IMR-90 (cell line): ENCODE measurements around the gene XPR1. TPM values are rescaled to one million over a fixed set of nuclear protein-coding genes. Genes with fewer than 3 reads are reported as not detected.

ENCODE experiments used
- ATAC-seq: fragments of 200-7000 bp; cut with Tn5 transposase; 2 replicates; pipeline ENCODE4 v1.9.1; 2020; ENCODE audit warnings: low read depth, mild to moderate bottlenecking, moderate library complexity
- BruUV-seq: library from RNA; stranded (reverse); fragments of 400-500 nt; replicated peaks from 2 replicates; lab custom pipeline; 2021; lab: Mats Ljungman, UMichigan
- CTCF ChIA-PET: fragments of 300-600 bp; formaldehyde crosslinking; extraction: SDS; loops from one replicate; lab custom pipeline; 2021; ENCODE audit warnings: antibody characterized with exemption; lab: Yijun Ruan, JAX
- POLR2A ChIA-PET: fragments of 300-600 bp; sonication (Branson Sonifier 250); formaldehyde crosslinking; loops from one replicate; lab custom pipeline; 2022; ENCODE audit warnings: antibody characterized with exemption; ENCODE audit not compliant: unreplicated experiment; lab: Charles Lee
- DNase-seq: peaks from one replicate; pipeline ENCODE4 v3.0.0; 2013
- H2AFZ ChIP-seq: replicated peaks from 2 replicates; pipeline ENCODE3; 2013; ENCODE audit warnings: low read length, mild to moderate bottlenecking; ENCODE audit not compliant: poor library complexity
- H2AK5ac ChIP-seq: 2 replicates; pipeline ENCODE4 v1.6.1; 2013; ENCODE audit warnings: low read depth, low read length, inconsistent platforms
- H2AK9ac ChIP-seq: replicated peaks from 2 replicates; pipeline ENCODE3; 2013; ENCODE audit warnings: mild to moderate bottlenecking, low read depth, low read length, moderate library complexity; ENCODE audit not compliant: poor library complexity
- H2BK120ac ChIP-seq: 2 replicates; pipeline ENCODE4 v1.6.1; 2013; ENCODE audit warnings: low read depth, low read length, inconsistent platforms
- H2BK15ac ChIP-seq: 3 replicates; pipeline ENCODE4 v1.6.1; 2013; ENCODE audit warnings: low read depth, low read length, inconsistent platforms
- H2BK20ac ChIP-seq: 2 replicates; pipeline ENCODE4 v1.6.1; 2013; ENCODE audit warnings: low read depth, mild to moderate bottlenecking, inconsistent platforms, low read length, moderate library complexity
- H2BK5ac ChIP-seq: 2 replicates; pipeline ENCODE4 v1.6.1; 2013; ENCODE audit warnings: mild to moderate bottlenecking, low read depth, low read length, inconsistent platforms; ENCODE audit not compliant: poor library complexity, severe bottlenecking
- H3K14ac ChIP-seq: replicated peaks from 2 replicates; pipeline ENCODE4 v1.6.1; 2013; ENCODE audit warnings: low read depth, low read length, inconsistent platforms
- H3K18ac ChIP-seq: 2 replicates; pipeline ENCODE4 v1.6.1; 2013; ENCODE audit warnings: low read depth, low read length, control low read depth
- H3K23ac ChIP-seq: 2 replicates; pipeline ENCODE4 v1.6.1; 2013; ENCODE audit warnings: low read depth, low read length, inconsistent platforms
- H3K27ac ChIP-seq: 2 replicates; pipeline ENCODE4 v1.5.1; 2013; ENCODE audit warnings: mild to moderate bottlenecking, control low read depth, low read length; ENCODE audit not compliant: insufficient read depth
- H3K27me3 ChIP-seq: 2 replicates; pipeline ENCODE4 v1.6.1; 2013; ENCODE audit warnings: low read length; ENCODE audit not compliant: control insufficient read depth, insufficient read depth
- H3K36me3 ChIP-seq: 2 replicates; pipeline ENCODE4 v1.6.1; 2013; ENCODE audit warnings: low read length, mixed read lengths; ENCODE audit not compliant: control insufficient read depth, insufficient read depth
- H3K4ac ChIP-seq: 2 replicates; pipeline ENCODE4 v1.6.1; 2013; ENCODE audit warnings: low read depth, low read length, inconsistent platforms
- H3K4me1 ChIP-seq: 2 replicates; pipeline ENCODE4 v1.6.1; 2013; ENCODE audit warnings: low read length, mixed read lengths; ENCODE audit not compliant: control insufficient read depth, insufficient read depth
- H3K4me2 ChIP-seq: 2 replicates; pipeline ENCODE4 v1.6.1; 2013; ENCODE audit warnings: low read depth, mild to moderate bottlenecking, control low read depth, low read length, moderate library complexity
- H3K4me3 ChIP-seq: 2 replicates; pipeline ENCODE4 v1.5.1; 2013; ENCODE audit warnings: low read depth, mild to moderate bottlenecking, control low read depth, low read length, moderate library complexity; ENCODE audit not compliant: insufficient read depth
- H3K56ac ChIP-seq: 2 replicates; pipeline ENCODE4 v1.6.1; 2013; ENCODE audit warnings: low read length, inconsistent platforms; ENCODE audit not compliant: insufficient read depth; ENCODE audit errors: extremely low read depth
- H3K79me1 ChIP-seq, 2 experiments: 2 replicates each; pipeline ENCODE4 v1.6.1; 2013; ENCODE audit warnings: low read length in 2 of 2, inconsistent platforms in 1 of 2, low read depth in 1 of 2
- H3K9ac ChIP-seq: 2 replicates; pipeline ENCODE4 v1.6.1; 2013; ENCODE audit warnings: low read depth, low read length, control low read depth
- H3K9me1 ChIP-seq: 2 replicates; pipeline ENCODE4 v1.6.1; 2013; ENCODE audit warnings: low read length, inconsistent platforms; ENCODE audit not compliant: insufficient read depth
- H3K9me3 ChIP-seq: 2 replicates; pipeline ENCODE4 v1.6.1; 2013; ENCODE audit warnings: low read length; ENCODE audit not compliant: control insufficient read depth, insufficient read depth
- H4K20me1 ChIP-seq: 2 replicates; pipeline ENCODE4 v1.6.1; 2013; ENCODE audit warnings: low read length, inconsistent platforms; ENCODE audit not compliant: insufficient read depth
- H4K5ac ChIP-seq: 2 replicates; pipeline ENCODE4 v1.6.1; 2013; ENCODE audit warnings: mild to moderate bottlenecking, low read depth, low read length, control low read depth
- H4K8ac ChIP-seq, 2 experiments: 2 replicates each; pipeline ENCODE4 v1.6.1; 2013; ENCODE audit warnings: low read depth in 2 of 2, low read length in 2 of 2, control low read depth in 1 of 2, inconsistent platforms in 1 of 2
- H4K91ac ChIP-seq: 2 replicates; pipeline ENCODE4 v1.6.1; 2013; ENCODE audit warnings: low read depth, low read length, inconsistent platforms; ENCODE audit not compliant: insufficient read depth
- CEBPB ChIP-seq: IDR thresholded peaks from 2 replicates; pipeline ENCODE4 v1.6.1; 2012; ENCODE audit warnings: low read depth, low read length, improper control_type of control experiment
- FOS ChIP-seq: fragments of 150-350 bp; IDR thresholded peaks from 2 replicates; pipeline ENCODE4 v1.6.1; 2016; ENCODE audit warnings: low read depth, low read length
- MXI1 ChIP-seq: IDR thresholded peaks from 2 replicates; pipeline ENCODE4 v1.6.1; 2012; ENCODE audit warnings: low read depth, mild to moderate bottlenecking, low read length, moderate library complexity, borderline replicate concordance
- RAD21 ChIP-seq: IDR thresholded peaks from 2 replicates; pipeline ENCODE4 v1.6.1; 2012; ENCODE audit warnings: low read length, improper control_type of control experiment
- USF2 ChIP-seq: fragments of 150-350 bp; IDR thresholded peaks from 2 replicates; pipeline ENCODE4 v1.6.1; 2017; ENCODE audit warnings: mild to moderate bottlenecking, antibody characterized with exemption, low read length, low read depth
- WGBS, 2 experiments: methylation state at CpG; one replicate each; pipeline versions ENCODE4 v1.1.5 to v1.1.7; 2013; ENCODE audit warnings: missing lambda C conversion rate in 2 of 2; ENCODE audit not compliant: insufficient read length in 1 of 2; ENCODE audit errors: extremely low coverage in 2 of 2; 5-methylcytosine and 5-hydroxymethylcytosine counted together
- dilution Hi-C: fragments of 300-500 bp; cut with HindIII; formaldehyde crosslinking; loops from one replicate; pipeline ENCODE4 v1.14.3; 2018; ENCODE audit warnings: low sequenced_read_pairs; ENCODE audit not compliant: unreplicated experiment
- in situ Hi-C: fragments of 300-500 bp; cut with MboI; formaldehyde crosslinking; loops from 3 replicates; pipeline ENCODE4 v1.14.3; 2019; ENCODE audit warnings: low sequenced_read_pairs, inconsistent platforms, mixed read lengths
- intact Hi-C: fragments of 100-400 bp; cut with micrococcal nuclease; formaldehyde crosslinking; loops from 2 replicates; pipeline ENCODE4 v1.10.0; 2022
- polyA plus RNA-seq, 3 experiments: library from polyadenylated mRNA; depleted of rRNA; stranded (reverse); fragments of >200 nt; gene quantifications; 2 replicates each; pipeline ENCODE4 v1.2.3, GENCODE V29; 2012; ENCODE audit warnings: low replicate concordance in 1 of 3
- total RNA-seq: library from RNA; depleted of rRNA; stranded (reverse); fragments of >200 nt; gene quantifications from 2 replicates; pipeline ENCODE4 v1.2.3, GENCODE V29; 2012

XPR1 gene
- total and polyA plus RNA-seq, 2 of the 4 experiments (the other 2 are of a cell fraction), result 11.8 to 25.1 TPM

GRCh38 chr1:180675586-180675985 is 43.8 kb downstream of the XPR1 start:
- dilution Hi-C loops, result no loop called here
- Histone ChIP-seq H3K4me2 (no peak overlapping the region), H2BK120ac (no peak overlapping the region), H2BK15ac (no peak overlapping the region), H3K9ac (no peak overlapping the region), H3K27ac (no peak overlapping the region), H4K8ac (no peak overlapping the region), H4K91ac (no peak overlapping the region), H3K9me1 (peaks cover 8% of the 10 kb centered on the region), H3K79me1 (peaks cover 37 to 41% of the 10 kb centered on the region in 2 experiments), H3K4me3 (no peak overlapping the region), H2AFZ (no peak overlapping the region), H2BK5ac (no peak overlapping the region), H3K14ac (no peak overlapping the region), H2AK9ac (no peak overlapping the region), H3K36me3 (no peaks in the 10 kb centered on the region), H3K18ac (no peak overlapping the region), H3K23ac (no peak overlapping the region), H3K4ac (no peak overlapping the region), H3K9me3 (peaks cover 3% of the 10 kb centered on the region; the same call in 1 of the 2 replicates), H2BK20ac (no peak overlapping the region), H3K56ac (no peak overlapping the region), H4K5ac (no peak overlapping the region), H3K4me1 (peaks cover 4% of the 10 kb centered on the region), H4K20me1 (peaks cover 11% of the 10 kb centered on the region), H3K27me3 (no peaks in the 10 kb centered on the region), H2AK5ac (no peak overlapping the region)
- CTCF ChIA-PET, result no interaction called here
- DNase-seq (peak; percentile 14), ATAC-seq (no peak)
- POLR2A ChIA-PET, result no interaction called here
- BruUV-seq, result no TSS peak
- TF ChIP-seq MXI1 (no peak), RAD21 (no peak), FOS (no peak), USF2 (no peak), CEBPB (no peak)
- in situ Hi-C loops, result no loop called here
- WGBS, 2 experiments, result no CpG with 5 or more reads among the region's 2 CpGs
- intact Hi-C loops, result no loop called here
